A172 (cell line): ENCODE data around the gene TRIM66. TPM values are rescaled to one million over a fixed set of nuclear protein-coding genes. Genes with fewer than 3 reads are reported as not detected.

Experiments
- DNase-seq: peaks from one replicate; pipeline ENCODE4 v3.0.0-alpha.2; 2015; ENCODE audit warnings: low spot score
- total RNA-seq: library from RNA; depleted of rRNA; stranded (reverse); fragments of >200 nt; shearing (Covaris generic); gene quantifications from 2 replicates; pipeline ENCODE4 v1.2.3, GENCODE V29; 2014

Gene TRIM66
- total RNA-seq, 1 experiment from 2014 or later: 1.4 TPM

DNA sequence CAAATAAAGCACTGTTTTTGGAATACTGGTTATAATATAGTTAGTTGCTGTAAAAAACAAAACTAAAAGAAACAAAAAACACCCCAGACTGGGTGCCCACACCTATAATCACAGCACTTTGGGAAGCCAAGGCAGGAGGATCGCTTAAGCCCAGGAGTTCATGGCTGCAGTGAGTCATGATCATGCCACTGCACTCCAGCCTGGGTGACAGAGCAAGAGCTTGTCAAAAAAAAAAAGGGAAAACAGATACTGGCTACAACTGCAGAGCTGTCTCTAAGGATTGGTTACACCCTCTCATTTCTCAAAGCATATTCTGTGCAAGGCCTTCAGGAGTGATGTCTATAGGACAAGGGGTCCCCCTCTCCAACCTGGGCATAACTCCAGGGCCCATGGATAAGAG is 73.8 kb downstream of the TRIM66 start:
- DNase-seq: peak; percentile 46

DNA sequence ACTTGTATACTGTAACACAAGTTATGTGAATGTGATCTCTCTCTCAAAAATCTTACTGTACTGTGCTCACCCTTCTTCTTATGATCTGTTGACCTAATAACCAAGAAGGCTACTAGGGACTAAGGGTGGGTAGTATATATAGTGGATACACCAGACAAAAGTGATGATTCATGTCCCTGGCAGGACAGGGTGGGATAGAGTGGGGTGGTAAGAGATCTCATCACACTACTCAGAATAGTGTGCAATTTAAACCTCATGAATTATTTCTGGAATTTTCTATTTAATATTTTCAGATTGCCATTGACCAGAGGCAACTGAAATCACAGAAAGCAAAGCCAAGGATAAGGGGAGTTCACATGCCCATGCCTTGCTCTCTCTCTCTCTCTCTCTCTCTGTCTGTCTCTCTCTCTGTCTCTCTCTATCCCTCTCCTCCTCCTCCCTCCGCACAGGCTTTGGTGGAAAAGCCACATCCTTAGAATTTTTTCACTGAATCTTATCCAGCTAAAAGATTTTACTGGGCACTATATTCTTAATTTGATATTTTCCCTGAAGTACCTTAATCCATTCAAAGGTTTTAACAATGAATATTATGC is 76.4 kb downstream of the TRIM66 start:
- DNase-seq: no peak

- DNase-seq: peak; percentile 98
Observed at GRCh38 chr11:8604078-8604723, 78.3 kb downstream of the TRIM66 start.

- no peak for DNase-seq
Observed at GRCh38 chr11:8603696-8604077, 78.8 kb downstream of the TRIM66 start.

DNA sequence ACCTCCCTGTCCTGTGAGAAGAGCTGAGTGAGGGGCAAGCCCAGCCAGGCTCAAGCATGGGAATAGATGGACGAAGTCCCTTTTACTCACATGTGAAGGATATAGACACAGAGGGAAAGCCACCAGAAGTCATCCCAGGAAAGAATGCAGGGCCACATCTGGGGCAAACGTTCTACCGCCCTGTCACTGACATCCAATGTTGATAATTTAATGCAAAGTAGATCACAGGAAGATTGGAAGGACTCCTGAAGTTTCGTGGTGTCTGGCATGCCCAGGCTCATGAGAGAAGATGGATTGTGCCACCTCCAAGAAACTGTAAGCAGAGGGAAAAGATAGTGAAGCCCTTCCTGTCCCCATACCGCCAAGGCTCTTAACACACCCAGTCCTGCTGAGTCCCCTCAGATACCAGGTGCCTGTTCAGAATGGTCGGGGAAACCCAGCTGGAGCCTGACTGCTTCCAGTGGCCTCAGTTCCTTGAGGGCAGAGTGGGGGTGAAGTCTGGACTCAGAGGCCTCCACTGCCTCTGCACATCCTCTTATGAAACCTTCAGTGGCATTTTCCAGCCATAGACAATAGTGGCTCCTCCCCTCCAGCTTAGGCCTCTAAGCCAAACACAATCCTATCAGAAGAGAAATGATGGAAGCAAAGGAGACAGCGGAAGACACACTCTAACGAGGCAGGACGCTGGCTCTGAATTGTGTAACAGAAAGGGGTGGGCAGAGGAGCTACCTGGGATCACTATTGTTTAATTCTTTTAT is 80.9 kb downstream of the TRIM66 start:
- DNase-seq: no peak

- DNase-seq: no peak
Observed at GRCh38 chr11:8598506-8598905, 84.0 kb downstream of the TRIM66 start.

- DNase-seq: no peak
Observed at GRCh38 chr11:8597182-8597581, 85.3 kb downstream of the TRIM66 start.

- DNase-seq: no peak
Observed at GRCh38 chr11:8596504-8597046, 85.9 kb downstream of the TRIM66 start.

GRCh38 chr11:8593935-8594909 is 88.2 kb downstream of the TRIM66 start, which contains the start of gene STK33:
Gene STK33, minus strand, starts transcription at chr11:8594228. Its CDS starts 119,323 bp downstream, at chr11:8474905.
- DNase-seq: peak; percentile 28

DNA sequence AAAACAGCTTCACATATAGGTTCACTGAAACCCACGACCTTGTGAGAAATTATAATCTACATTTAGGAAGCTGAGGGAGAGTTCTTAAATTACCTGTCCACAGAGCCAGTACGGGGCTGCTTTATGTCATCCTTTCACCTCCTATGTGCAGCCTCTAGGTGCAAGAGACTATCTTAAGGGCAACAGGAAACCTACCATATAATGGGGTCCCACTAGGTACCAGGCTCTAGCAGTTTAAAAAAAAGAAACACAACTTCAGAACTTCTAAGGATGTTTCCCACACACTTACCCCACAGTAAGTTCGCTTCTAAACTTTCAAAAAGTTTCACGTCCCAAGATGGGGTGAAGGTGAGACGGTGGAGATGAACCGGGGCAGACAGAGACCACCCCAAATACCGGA is 89.0 kb downstream of the TRIM66 start:
- DNase-seq: no peak

DNA sequence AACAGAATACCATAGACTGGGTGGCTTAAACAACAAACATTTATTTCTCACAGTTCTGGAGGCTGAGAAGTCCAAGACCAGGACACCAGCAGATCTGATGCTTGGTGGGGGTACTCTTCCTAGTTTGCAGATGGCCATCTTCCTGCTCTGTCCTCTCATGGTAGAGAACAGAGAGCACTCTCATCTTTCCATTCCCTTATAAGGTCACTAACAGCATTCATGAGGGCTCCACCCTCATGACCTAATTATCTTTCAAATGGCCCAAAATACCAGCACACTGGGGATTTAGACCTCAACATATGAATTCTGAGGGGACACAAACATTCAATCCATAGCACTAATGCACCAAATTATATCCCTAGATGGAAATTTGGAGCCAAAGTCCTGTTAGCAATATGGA is 94.5 kb downstream of the TRIM66 start:
- no peak for DNase-seq

DNA sequence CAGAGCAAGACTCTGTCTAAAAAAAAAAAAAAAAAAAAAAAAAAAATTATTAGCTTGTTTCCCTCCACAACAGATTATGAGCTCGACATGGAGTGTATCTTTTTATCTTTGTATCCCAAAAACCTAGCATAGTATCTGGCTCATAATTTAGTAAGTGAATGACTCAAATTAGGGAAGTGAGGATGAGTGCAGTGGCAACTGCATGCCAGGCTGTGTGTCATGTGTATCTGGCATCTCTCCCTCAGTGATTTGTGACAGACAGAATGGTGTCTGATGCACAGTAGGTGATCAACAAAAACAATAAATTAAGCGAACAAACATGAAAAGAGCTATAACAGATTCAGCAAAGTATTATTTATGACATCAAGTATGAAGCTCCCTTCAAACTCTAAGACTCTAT is 95.7 kb downstream of the TRIM66 start:
- DNase-seq: no peak

DNA sequence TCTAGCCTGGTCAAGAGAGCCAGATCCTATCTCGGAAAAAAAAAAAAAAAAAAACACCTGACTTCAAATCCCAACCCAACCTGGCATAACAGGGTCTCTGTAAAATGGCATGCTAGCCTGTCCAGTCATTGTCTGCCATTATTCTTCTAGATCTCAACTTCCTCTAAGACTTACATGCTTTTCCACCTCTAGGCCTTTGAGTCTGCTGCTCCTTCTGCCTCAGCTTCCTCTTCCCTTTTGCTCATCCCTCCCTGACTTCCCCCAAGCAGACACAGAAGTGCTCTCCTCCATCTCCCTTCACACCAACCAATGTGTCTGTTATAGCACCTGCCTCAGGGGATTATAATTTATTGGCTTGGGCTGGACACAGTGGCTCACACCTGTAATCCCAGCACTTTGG is 96.3 kb downstream of the TRIM66 start:
- DNase-seq: no peak

GRCh38 chr11:8584511-8584910 is 98.0 kb downstream of the TRIM66 start:
- no peak for DNase-seq

DNA sequence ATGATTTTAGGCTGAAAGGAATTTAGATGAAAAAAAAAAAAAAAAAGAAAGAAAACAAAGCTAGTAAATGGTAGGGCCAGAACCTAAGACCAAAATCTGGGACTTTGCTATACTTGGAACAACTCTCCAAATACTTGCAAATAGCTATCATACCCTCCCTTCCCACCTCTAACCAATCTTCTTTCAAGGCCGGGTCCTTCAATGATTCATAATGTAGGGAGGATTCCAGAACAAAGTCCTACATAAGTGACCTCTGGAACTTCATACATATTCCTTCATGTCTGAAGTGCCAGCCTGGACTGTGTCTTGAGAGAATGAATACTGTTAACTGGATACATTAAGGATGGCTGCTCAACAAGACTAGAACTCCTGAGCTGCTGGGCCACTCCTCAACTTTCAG is 98.4 kb downstream of the TRIM66 start:
- no peak for DNase-seq

DNA sequence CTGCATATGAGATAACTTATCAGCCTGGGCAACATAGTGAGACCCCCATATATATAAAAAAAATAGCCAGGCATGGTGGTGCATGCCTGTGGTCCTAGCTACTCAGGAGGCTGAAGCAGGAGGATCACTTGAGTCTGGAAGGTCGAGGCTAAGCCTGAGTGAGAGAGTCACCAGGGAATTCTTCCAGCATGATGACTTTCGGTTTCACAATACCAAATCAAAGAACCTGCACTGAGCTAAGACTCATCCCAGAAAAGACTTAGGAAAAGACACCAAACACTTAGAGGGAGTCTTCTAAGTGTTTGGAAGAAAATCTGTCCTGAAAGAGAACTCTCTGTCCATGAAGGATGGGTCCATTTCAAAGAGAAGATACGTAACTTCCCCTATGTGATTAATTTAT is 101.2 kb downstream of the TRIM66 start:
- DNase-seq: no peak

GRCh38 chr11:8577791-8578581 is 104.5 kb downstream of the TRIM66 start:
- no peak for DNase-seq

GRCh38 chr11:8574798-8575197 is 107.7 kb downstream of the TRIM66 start:
- no peak for DNase-seq

DNA sequence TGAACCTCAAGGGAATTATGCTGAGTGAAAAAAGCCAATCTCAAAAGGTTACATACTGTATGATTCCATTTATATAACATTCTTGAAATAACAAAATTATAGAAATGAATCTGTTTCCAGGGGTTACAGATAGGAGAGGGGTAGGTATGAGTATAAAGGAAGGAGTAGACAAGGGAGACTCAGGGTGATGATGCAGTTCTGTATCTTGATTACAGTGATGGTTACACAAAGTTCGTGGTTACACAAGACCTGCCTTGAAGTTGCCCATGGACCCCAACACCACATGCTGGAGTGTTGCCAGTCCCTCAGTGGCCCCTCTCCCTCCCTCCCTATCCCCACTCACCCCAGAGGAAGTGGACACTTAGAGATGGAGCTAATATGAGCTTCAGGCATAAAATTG is 108.7 kb downstream of the TRIM66 start:
- DNase-seq: no peak

- peak; percentile 59 for DNase-seq
Observed at GRCh38 chr11:8567602-8568198, 114.8 kb downstream of the TRIM66 start.
